ENCODE measurements around the gene SCMH1. TPM values are rescaled to one million over a fixed set of nuclear protein-coding genes. Genes with fewer than 3 reads are reported as not detected.
A peak's percentile ranks its signal among the peaks of the same experiment; 100 is the strongest.

Gene SCMH1
- total and polyA plus RNA-seq, 2 of the 4 experiments (the other 2 are of a cell fraction) = 9.0 to 19.4 TPM

DNA sequence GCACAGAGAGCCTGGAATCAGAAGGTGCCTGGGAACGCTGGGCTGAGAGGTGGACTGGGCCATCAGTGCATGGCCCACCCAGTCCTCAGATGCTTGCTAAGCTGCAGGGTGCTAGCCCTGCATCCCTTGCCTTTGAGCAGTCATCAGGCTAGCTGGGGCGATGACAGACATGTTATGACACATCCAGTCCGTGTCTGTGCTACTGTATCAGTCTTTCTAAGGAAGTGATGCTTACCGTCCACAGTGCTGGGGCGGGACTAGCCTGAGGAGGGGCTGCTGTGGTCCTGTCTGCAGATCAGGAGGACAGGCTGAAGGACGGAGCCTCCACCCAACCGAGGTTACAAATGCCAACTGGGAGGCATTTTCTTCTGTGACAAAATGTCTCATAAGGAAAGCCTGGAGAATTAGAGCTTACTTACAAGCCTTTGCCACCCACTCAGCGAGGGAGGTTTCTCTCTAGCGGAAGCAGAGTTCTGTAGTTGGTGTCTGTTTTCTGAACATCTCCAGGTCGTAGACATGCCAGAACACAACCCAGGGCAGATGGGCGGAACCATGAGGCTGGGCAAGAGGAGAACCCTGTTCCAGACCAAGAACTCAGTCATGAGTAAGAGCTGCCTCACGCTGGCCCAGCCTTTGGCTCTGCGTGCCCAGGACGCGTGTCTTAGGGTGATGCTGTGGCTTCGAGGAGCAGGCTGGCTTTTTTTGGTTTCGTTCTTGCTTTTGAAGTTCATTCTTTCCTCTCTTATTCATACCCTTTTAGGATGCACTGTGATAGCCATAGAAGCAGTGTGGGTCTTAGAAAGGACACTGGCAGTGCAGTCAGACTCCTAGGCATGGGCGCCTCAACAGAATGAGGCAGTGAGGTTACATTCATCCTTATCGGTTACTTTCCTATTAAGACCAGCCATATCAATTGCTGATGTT is 234.9 kb downstream of the SCMH1 start:
- Histone ChIP-seq H3K9me3 (ENCODE audit: control insufficient read depth, insufficient read depth, low read length) (no peaks in the 10 kb centered on the region), H3K23ac (ENCODE audit: low read depth, low read length) (no peak overlapping the region), H2AFZ (replicated peaks; ENCODE audit: low read length, poor library complexity) (no peak overlapping the region), H3K4me2 (ENCODE audit: low read depth, low read length) (no peak overlapping the region), H2AK5ac (ENCODE audit: low read depth, low read length) (no peak overlapping the region), H2BK120ac (ENCODE audit: low read depth, low read length) (no peak overlapping the region), H3K36me3 (ENCODE audit: control insufficient read depth, insufficient read depth, low read length) (peaks cover 53% of the 10 kb centered on the region), H2BK15ac (ENCODE audit: low read depth, low read length) (no peak overlapping the region), H2BK20ac (ENCODE audit: low read depth, low read length) (no peak overlapping the region), H3K9me1 (ENCODE audit: insufficient read depth, low read length) (peaks cover 13% of the 10 kb centered on the region), H2BK5ac (ENCODE audit: low read depth, low read length, poor library complexity, severe bottlenecking) (no peak overlapping the region), H3K56ac (ENCODE audit: extremely low read depth, insufficient read depth, low read length) (no peak overlapping the region), H4K91ac (ENCODE audit: insufficient read depth, low read depth, low read length) (no peak overlapping the region; the same call in 1 of the 2 replicates), H3K18ac (ENCODE audit: low read depth, low read length) (no peak overlapping the region), H2AK9ac (replicated peaks; ENCODE audit: low read depth, low read length, poor library complexity) (peak overlapping the region; percentile 31), H4K20me1 (ENCODE audit: insufficient read depth, low read length) (peaks cover 15% of the 10 kb centered on the region), H3K4me1 (ENCODE audit: control insufficient read depth, insufficient read depth, low read length) (peaks cover 11% of the 10 kb centered on the region), H3K4me3 (ENCODE audit: insufficient read depth, low read depth, low read length) (no peak overlapping the region), H3K27ac (ENCODE audit: insufficient read depth, low read length) (no peak overlapping the region), H3K27me3 (ENCODE audit: control insufficient read depth, insufficient read depth, low read length) (no peaks in the 10 kb centered on the region), H3K79me1 (ENCODE audit: low read depth in 1 of 2, low read length in 2 of 2) (peaks cover 33 to 74% of the 10 kb centered on the region in 2 experiments), H3K4ac (ENCODE audit: low read depth, low read length) (0 out of 2 replicates have a peak overlapping the region, but pooled peaks have one; percentile 13), H4K8ac (ENCODE audit: low read depth in 2 of 2, low read length in 2 of 2) (peak overlapping the region in 1 of 2 experiments; percentile 32; a peak in 1 of 4 replicates), H3K14ac (replicated peaks; ENCODE audit: low read depth, low read length) (0 out of 2 replicates have a peak overlapping the region, but pooled peaks have one; percentile 39), H4K5ac (ENCODE audit: low read depth, low read length) (no peak overlapping the region), H3K9ac (ENCODE audit: low read depth, low read length) (no peak overlapping the region)
- no TSS peak for BruUV-seq (replicated peaks)
- in situ Hi-C loops (cut with MboI; ENCODE audit: low sequenced_read_pairs) = no loop called here
- CTCF ChIA-PET = no interaction called here
- POLR2A ChIA-PET (ENCODE audit: unreplicated experiment) = no interaction called here
- dilution Hi-C loops (cut with HindIII; ENCODE audit: low sequenced_read_pairs, unreplicated experiment) = no loop called here
- DNase-seq = peak; percentile 37
- TF ChIP-seq CEBPB (IDR thresholded peaks at IDR 0.05; ENCODE audit: low read depth, low read length) (no peak), FOS (IDR thresholded peaks at IDR 0.05; ENCODE audit: low read depth, low read length) (no peak)
- intact Hi-C loops (cut with micrococcal nuclease) = no loop called here
- ATAC-seq (ENCODE audit: low read depth) = no peak
- WGBS, 2 experiments (ENCODE audit: extremely low coverage in 2 of 2, insufficient read length in 1 of 2) = 69% methylated on average over 6 of the region's 19 CpGs; no CpG with 5 or more reads in 1 of the 2 experiments

All from IMR-90 (cell line).